Endodermal cell (in vitro differentiated cells): ENCODE results near the gene PLCB4. TPM values are rescaled to one million over a fixed set of nuclear protein-coding genes. Genes with fewer than 3 reads are reported as not detected.
A peak's percentile ranks its signal among the peaks of the same experiment; 100 is the strongest.

Experiments
- DNase-seq: peaks from one replicate; pipeline ENCODE4 v3.0.0-alpha.2; 2017
- H3K27ac ChIP-seq: 2 replicates; pipeline ENCODE4 v1.5.1; 2013; ENCODE audit warnings: mild to moderate bottlenecking, low read depth, low read length, moderate library complexity
- H3K27me3 ChIP-seq: 2 replicates; pipeline ENCODE4 v1.6.1; 2013; ENCODE audit warnings: mild to moderate bottlenecking, low read length, moderate library complexity; ENCODE audit not compliant: insufficient read depth, control insufficient read depth, poor library complexity, severe bottlenecking
- H3K36me3 ChIP-seq: 2 replicates; pipeline ENCODE4 v1.7.0; 2013; ENCODE audit warnings: mild to moderate bottlenecking, low read length, moderate library complexity; ENCODE audit not compliant: control insufficient read depth, insufficient read depth
- H3K4me1 ChIP-seq: one replicate; pipeline ENCODE4 v1.7.0; 2013; ENCODE audit warnings: low read length; ENCODE audit not compliant: control insufficient read depth, insufficient read depth
- H3K4me3 ChIP-seq: 2 replicates; pipeline ENCODE4 v1.5.1; 2013; ENCODE audit warnings: mild to moderate bottlenecking, low read length, moderate library complexity
- H3K9ac ChIP-seq: 2 replicates; pipeline ENCODE4 v1.6.1; 2013; ENCODE audit warnings: mild to moderate bottlenecking, low read length, moderate library complexity; ENCODE audit not compliant: poor library complexity, severe bottlenecking; ENCODE audit errors: extremely low read depth
- H3K9me3 ChIP-seq: 2 replicates; pipeline ENCODE4 v1.6.1; 2013; ENCODE audit warnings: mild to moderate bottlenecking, low read length, moderate library complexity; ENCODE audit not compliant: control insufficient read depth
- H3K27ac Mint-ChIP-seq: 2 replicates; pipeline ENCODE4 v1.8.0; 2020; ENCODE audit warnings: mixed read lengths
- H3K27me3 Mint-ChIP-seq: 2 replicates; pipeline ENCODE4 v1.8.0; 2021; ENCODE audit warnings: mild to moderate bottlenecking, mixed read lengths; ENCODE audit not compliant: insufficient read depth
- H3K36me3 Mint-ChIP-seq: 2 replicates; pipeline ENCODE4 v1.8.0; 2020; ENCODE audit warnings: low read depth, mixed read lengths
- H3K4me1 Mint-ChIP-seq: 2 replicates; pipeline ENCODE4 v1.8.0; 2020; ENCODE audit warnings: mixed read lengths
- H3K4me3 Mint-ChIP-seq: 2 replicates; pipeline ENCODE4 v1.8.0; 2020; ENCODE audit warnings: mild to moderate bottlenecking, moderate library complexity, mixed read lengths
- H3K9me3 Mint-ChIP-seq: 2 replicates; pipeline ENCODE4 v1.8.0; 2020; ENCODE audit warnings: mild to moderate bottlenecking, mixed read lengths
- CTCF ChIP-seq: fragments of 200-600 bp; sonication (generic); conservative IDR thresholded peaks from 2 replicates; pipeline ENCODE4 v1.5.0; 2021; ENCODE audit warnings: antibody characterized with exemption, mild to moderate bottlenecking
- WGBS, 2 experiments: methylation state at CpG; one replicate each; pipeline versions ENCODE4 v1.1.5 to v1.1.7; 2013; ENCODE audit warnings: missing lambda C conversion rate in 2 of 2, mixed read lengths in 1 of 2; ENCODE audit not compliant: insufficient coverage in 1 of 2, insufficient read length in 1 of 2; 5-methylcytosine and 5-hydroxymethylcytosine counted together
- total RNA-seq, 2 donors: library from RNA; stranded (reverse); fragmentation: NEBNext Ultra II Directional in 1 of 2; extraction: Animal tissue kit (Norgen Biotek cat#: 25700) in 1 of 2; gene quantifications; 2 replicates in 1 of 2; 3 replicates in 1 of 2; pipeline ENCODE4 v1.2.1, GENCODE V29; 2021

The PLCB4 gene
- total RNA-seq, 2 donors from 2014 or later: 14.4 to 14.6 TPM

DNA sequence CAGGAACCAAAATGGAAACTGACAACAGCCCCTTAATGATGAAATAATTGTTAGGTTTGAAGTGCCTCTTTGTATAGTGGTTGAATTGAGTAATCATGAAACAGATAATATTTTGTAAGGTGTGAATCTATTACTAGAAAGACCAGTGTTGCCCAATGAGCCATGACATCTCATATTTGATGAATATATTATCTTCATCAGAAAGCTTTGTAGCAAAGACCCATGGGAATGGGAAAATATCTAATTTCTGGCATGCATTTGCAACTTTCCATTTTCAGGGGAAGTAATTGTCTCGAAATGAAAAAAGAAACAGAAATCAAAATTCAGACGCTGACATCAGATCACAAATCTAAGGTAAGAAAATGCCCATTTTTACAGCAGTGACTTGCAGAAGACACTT lies 388.2 kb downstream of the PLCB4 start:
- Mint-ChIP-seq H3K27me3 (no peaks in the 10 kb centered on the region), H3K9me3 (peaks cover 2% of the 10 kb centered on the region), H3K27ac (no peak overlapping the region), H3K4me1 (no peaks in the 10 kb centered on the region), H3K36me3 (peaks cover 24% of the 10 kb centered on the region), H3K4me3 (no peak overlapping the region)
- no peaks in the 10 kb centered on the region for H3K27me3 ChIP-seq
- no peak overlapping the region for H3K9ac ChIP-seq
- H3K27ac ChIP-seq: no peak overlapping the region
- 86 to 95% methylated on average over 2 of the region's 2 CpGs for WGBS, 2 experiments
- no peak for DNase-seq
- no peaks in the 10 kb centered on the region for H3K36me3 ChIP-seq
- no peak overlapping the region for H3K4me3 ChIP-seq
- no peaks in the 10 kb centered on the region for H3K4me1 ChIP-seq
- no peaks in the 10 kb centered on the region for H3K9me3 ChIP-seq
- TF ChIP-seq CTCF: no peak

GRCh38 chr20:9458138-9458796 lies 389.4 kb downstream of the PLCB4 start:
- H3K4me1 Mint-ChIP-seq: no peaks in the 10 kb centered on the region
- Histone ChIP-seq H3K4me1 (no peaks in the 10 kb centered on the region), H3K9me3 (no peaks in the 10 kb centered on the region), H3K9ac (no peak overlapping the region), H3K27ac (no peak overlapping the region), H3K36me3 (no peaks in the 10 kb centered on the region), H3K4me3 (no peak overlapping the region), H3K27me3 (no peaks in the 10 kb centered on the region)
- no peak overlapping the region for H3K27ac Mint-ChIP-seq
- peak; percentile 72 for TF ChIP-seq CTCF
- peaks cover 2% of the 10 kb centered on the region for H3K9me3 Mint-ChIP-seq
- peaks cover 31% of the 10 kb centered on the region for H3K36me3 Mint-ChIP-seq
- no peak overlapping the region for H3K4me3 Mint-ChIP-seq
- no peaks in the 10 kb centered on the region for H3K27me3 Mint-ChIP-seq
- DNase-seq: peak; percentile 76
- 33% methylated on average over 1 of the region's 1 CpG; no CpG with 5 or more reads in 1 of the 2 experiments for WGBS, 2 experiments

- no peak overlapping the region for H3K27ac Mint-ChIP-seq
- Histone ChIP-seq H3K9ac (no peak overlapping the region), H3K4me1 (no peaks in the 10 kb centered on the region), H3K4me3 (no peak overlapping the region), H3K27ac (no peak overlapping the region), H3K27me3 (no peaks in the 10 kb centered on the region), H3K36me3 (no peaks in the 10 kb centered on the region), H3K9me3 (no peaks in the 10 kb centered on the region)
- peaks cover 34% of the 10 kb centered on the region for H3K36me3 Mint-ChIP-seq
- H3K9me3 Mint-ChIP-seq: peaks cover 3% of the 10 kb centered on the region
- H3K4me3 Mint-ChIP-seq: no peak overlapping the region
- no peak for TF ChIP-seq CTCF
- H3K27me3 Mint-ChIP-seq: no peaks in the 10 kb centered on the region
- 100% methylated on average over 2 of the region's 2 CpGs; no CpG with 5 or more reads in 1 of the 2 experiments for WGBS, 2 experiments
- DNase-seq: no peak
- no peaks in the 10 kb centered on the region for H3K4me1 Mint-ChIP-seq
Observed at GRCh38 chr20:9460518-9460917, 391.6 kb downstream of the PLCB4 start.
